ENCODE results near the gene COL7A1. TPM values are rescaled to one million over a fixed set of nuclear protein-coding genes. Genes with fewer than 3 reads are reported as not detected.

Gene COL7A1
- total and polyA plus RNA-seq, 8 donors: 0.41 to 12.6 (median 1.2) TPM

DNA sequence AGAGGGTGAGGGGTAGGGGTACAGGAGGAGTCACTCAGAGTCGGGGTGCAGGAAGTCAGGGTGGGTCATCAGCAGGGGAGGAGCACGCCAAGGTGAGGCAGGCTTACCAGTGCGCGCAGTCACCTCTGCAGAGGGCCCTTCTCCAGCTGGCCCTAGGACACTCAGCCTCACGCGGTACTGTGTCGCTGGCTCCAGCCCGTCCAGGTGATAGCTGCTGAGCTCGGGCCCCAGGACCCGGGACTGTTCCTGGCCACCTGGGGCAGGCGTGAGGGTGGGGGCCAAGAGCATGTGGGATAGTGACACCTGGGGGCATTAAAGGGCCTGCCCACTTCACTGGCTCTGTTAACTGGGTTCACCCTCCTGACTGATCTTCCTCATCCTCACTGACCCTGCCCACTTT is 7.4 kb downstream of the COL7A1 start:
- WGBS, 2 donors: 66 to 69% methylated on average over 10 to 11 of the region's 11 CpGs
- ATAC-seq: no peak

DNA sequence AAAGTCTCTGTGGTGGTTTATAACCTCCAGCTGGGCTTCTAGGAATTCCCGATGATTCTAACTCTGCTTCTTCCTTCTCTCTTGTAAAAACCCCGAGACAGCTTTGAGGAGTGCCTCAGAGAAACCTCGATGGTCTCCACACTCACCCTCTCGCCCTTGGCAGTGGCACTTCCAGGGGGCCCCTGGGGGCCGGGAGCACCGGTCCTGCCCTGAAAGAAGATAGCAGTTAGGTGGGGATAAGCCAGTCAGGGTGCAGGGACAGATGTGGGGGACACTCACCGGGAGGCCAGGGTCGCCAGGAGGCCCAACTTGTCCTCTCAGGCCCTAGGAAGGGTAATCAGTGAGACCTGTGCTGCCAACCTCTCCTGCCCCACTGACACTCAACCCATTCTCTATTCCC is 9.7 kb downstream of the COL7A1 start:
- no peak overlapping the region for H3K27ac ChIP-seq
- WGBS, 2 donors: 71 to 83% methylated on average over 8 of the region's 8 CpGs
- H3K9me3 ChIP-seq: no peaks in the 10 kb centered on the region
- TF ChIP-seq, protein P1, sequence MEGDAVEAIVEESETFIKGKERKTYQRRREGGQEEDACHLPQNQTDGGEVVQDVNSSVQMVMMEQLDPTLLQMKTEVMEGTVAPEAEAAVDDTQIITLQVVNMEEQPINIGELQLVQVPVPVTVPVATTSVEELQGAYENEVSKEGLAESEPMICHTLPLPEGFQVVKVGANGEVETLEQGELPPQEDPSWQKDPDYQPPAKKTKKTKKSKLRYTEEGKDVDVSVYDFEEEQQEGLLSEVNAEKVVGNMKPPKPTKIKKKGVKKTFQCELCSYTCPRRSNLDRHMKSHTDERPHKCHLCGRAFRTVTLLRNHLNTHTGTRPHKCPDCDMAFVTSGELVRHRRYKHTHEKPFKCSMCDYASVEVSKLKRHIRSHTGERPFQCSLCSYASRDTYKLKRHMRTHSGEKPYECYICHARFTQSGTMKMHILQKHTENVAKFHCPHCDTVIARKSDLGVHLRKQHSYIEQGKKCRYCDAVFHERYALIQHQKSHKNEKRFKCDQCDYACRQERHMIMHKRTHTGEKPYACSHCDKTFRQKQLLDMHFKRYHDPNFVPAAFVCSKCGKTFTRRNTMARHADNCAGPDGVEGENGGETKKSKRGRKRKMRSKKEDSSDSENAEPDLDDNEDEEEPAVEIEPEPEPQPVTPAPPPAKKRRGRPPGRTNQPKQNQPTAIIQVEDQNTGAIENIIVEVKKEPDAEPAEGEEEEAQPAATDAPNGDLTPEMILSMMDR (IDR thresholded peaks at IDR 0.05): no peak
- H3K36me3 ChIP-seq: no peaks in the 10 kb centered on the region
- ATAC-seq: no peak
- intact Hi-C loops (cut with DNase I): no loop called here
- H3K4me3 ChIP-seq: no peak overlapping the region
- H3K4me1 ChIP-seq: no peaks in the 10 kb centered on the region
- DNase-seq: no peak
- no peaks in the 10 kb centered on the region for H3K27me3 ChIP-seq
- no peak for FAIRE-seq

More for the DNA sequence above, 7.4 kb downstream of the COL7A1 start:
- DNase-seq (no peak), FAIRE-seq (no peak)
- intact Hi-C loops (cut with DNase I): no loop called here
- Histone ChIP-seq H3K9me3 (no peaks in the 10 kb centered on the region), H3K27ac (no peak overlapping the region), H3K4me1 (no peaks in the 10 kb centered on the region), H3K36me3 (no peaks in the 10 kb centered on the region), H3K4me3 (no peak overlapping the region), H3K27me3 (no peaks in the 10 kb centered on the region)
- TF ChIP-seq, protein P1 (IDR thresholded peaks at IDR 0.05): no peak

DNA sequence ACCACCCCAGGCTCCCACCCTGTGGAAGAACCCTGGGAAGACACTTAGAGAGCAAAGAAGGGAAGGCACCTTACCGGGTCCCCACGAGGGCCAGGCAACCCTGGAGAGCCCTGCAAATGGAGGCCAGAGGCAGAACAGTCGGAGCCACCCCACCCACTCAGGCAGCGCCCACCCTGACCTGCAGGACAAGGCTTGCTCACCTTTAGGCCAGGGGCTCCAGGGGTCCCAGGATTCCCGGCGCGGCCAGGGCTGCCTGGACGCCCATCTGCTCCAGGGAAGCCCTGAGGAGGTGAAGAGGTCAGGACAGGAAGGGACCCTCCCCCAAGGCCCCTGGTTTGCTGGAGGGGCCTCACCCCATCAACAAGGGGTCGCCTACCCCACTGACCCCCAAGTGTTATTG is 10.3 kb downstream of the COL7A1 start:
- H3K9me3 ChIP-seq: no peaks in the 10 kb centered on the region
- no peak overlapping the region for H3K4me3 ChIP-seq
- DNase-seq (no peak), ATAC-seq (no peak), FAIRE-seq (no peak)
- H3K27ac ChIP-seq: no peak overlapping the region
- 84 to 85% methylated on average over 9 of the region's 9 CpGs for WGBS, 2 donors
- TF ChIP-seq, protein P1 (IDR thresholded peaks at IDR 0.05): no peak
- H3K27me3 ChIP-seq: no peaks in the 10 kb centered on the region
- H3K36me3 ChIP-seq: no peaks in the 10 kb centered on the region
- intact Hi-C loops (cut with DNase I): no loop called here
- no peaks in the 10 kb centered on the region for H3K4me1 ChIP-seq

DNA sequence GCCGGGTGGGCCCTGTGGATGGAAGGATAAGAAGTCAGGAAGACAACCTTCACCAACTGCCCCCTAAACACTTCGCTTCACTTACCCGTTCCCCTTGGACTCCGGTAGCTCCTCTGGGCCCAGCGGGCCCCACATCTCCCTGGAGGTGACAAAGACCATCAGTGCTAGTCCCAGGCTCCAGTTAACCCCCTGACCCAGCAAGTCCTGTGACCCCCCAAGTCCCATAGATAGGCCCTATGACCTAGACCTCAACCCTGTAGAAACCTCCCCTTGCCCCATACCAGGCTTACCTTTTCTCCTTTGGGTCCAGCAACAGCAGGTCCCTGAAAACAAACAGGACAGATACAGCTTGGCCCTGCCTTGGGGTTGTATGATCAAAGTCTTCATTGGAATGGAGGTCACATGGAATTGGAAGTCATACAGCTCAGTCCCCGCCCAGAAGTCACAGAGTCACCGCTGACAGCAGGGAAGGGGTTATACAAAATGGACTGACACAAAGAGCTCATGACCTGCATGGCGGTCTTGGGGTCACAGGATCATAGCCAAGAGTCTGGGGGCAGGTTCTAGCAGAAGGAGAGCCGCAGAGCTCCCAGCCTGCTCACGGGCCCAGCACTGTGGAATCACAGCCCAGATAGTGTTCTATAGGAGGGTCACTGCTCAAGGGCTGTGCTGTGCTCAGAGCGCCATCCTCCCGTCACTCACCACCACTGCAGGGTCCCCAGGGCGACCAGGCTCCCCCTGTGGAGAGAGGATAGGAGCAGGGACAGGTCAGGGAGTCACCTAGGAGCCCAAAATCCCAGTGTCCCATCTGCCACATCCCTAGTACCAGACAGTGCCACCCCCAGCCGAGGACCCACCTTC is 13.3 kb downstream of the COL7A1 start:
- no peaks in the 10 kb centered on the region for H3K27me3 ChIP-seq
- no peaks in the 10 kb centered on the region for H3K4me1 ChIP-seq
- H3K9me3 ChIP-seq: no peaks in the 10 kb centered on the region
- H3K36me3 ChIP-seq: no peaks in the 10 kb centered on the region
- no peak for DNase-seq
- FAIRE-seq: no peak
- no peak overlapping the region for H3K4me3 ChIP-seq
- H3K27ac ChIP-seq: no peak overlapping the region
- WGBS, 2 donors: 85 to 86% methylated on average over 14 of the region's 14 CpGs
- TF ChIP-seq, protein P1 (IDR thresholded peaks at IDR 0.05): no peak
- intact Hi-C loops (cut with DNase I): no loop called here
- ATAC-seq: no peak

DNA sequence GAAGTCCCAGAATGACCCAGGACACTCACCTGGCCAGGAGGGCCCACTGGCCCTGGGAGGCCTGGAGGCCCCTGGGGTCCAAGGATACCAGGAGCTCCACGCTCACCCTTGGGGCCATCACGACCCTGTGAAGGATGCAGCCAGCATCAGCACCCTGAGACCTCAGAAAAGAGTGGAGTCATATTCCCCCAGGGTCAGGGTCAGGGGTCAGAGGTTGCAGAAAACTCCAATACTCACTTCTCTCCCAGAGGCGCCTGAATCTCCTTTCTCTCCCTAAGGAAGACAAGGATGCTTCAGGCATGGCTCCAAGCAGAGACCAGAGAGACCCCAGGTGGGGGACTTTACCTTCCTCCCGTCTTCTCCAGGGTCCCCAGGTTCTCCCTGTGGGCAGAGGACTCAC is 18.5 kb downstream of the COL7A1 start:
- FAIRE-seq (no peak), ATAC-seq (no peak), DNase-seq (no peak)
- TF ChIP-seq, protein P1 (IDR thresholded peaks at IDR 0.05): no peak
- Histone ChIP-seq H3K4me1 (no peaks in the 10 kb centered on the region), H3K36me3 (no peaks in the 10 kb centered on the region), H3K9me3 (no peaks in the 10 kb centered on the region), H3K4me3 (no peak overlapping the region), H3K27me3 (no peaks in the 10 kb centered on the region), H3K27ac (no peak overlapping the region)
- WGBS, 2 donors: 67 to 71% methylated on average over 4 of the region's 4 CpGs
- intact Hi-C loops (cut with DNase I): no loop called here

Data from pancreas (tissue), 10 donors.